Endothelial cell of umbilical vein (primary cell): ENCODE data around the gene CNTFR.

Experiments used
- CTCF ChIP-seq, 2 donors: IDR thresholded peaks; 1 replicate in 1 of 2; 2 replicates in 1 of 2; pipeline ENCODE4 v1.5.1; 2011; ENCODE audit warnings: low read length in 2 of 2, mild to moderate bottlenecking in 2 of 2, moderate library complexity in 2 of 2, control low read depth in 1 of 2, inconsistent platforms in 1 of 2, low read depth in 1 of 2; ENCODE audit not compliant: insufficient read depth in 1 of 2; ENCODE audit errors: extremely low read depth in 1 of 2
- EZH2 ChIP-seq: IDR thresholded peaks from 2 replicates; pipeline ENCODE4 v1.6.1; 2012; ENCODE audit warnings: borderline replicate concordance, low read depth, mild to moderate bottlenecking, moderate library complexity, low read length, inconsistent platforms; ENCODE audit not compliant: severe bottlenecking
- FOS ChIP-seq: IDR thresholded peaks from 2 replicates; pipeline ENCODE4 v1.6.1; 2011; ENCODE audit warnings: mild to moderate bottlenecking, low read length, moderate library complexity, borderline replicate concordance; ENCODE audit not compliant: insufficient read depth
- GATA2 ChIP-seq: IDR thresholded peaks from 2 replicates; pipeline ENCODE4 v1.7.0; 2011; ENCODE audit warnings: low read depth, mild to moderate bottlenecking, moderate library complexity, mixed read lengths, low read length; ENCODE audit not compliant: insufficient read length, insufficient read depth
- JUN ChIP-seq: IDR thresholded peaks from 2 replicates; pipeline ENCODE4 v1.6.1; 2011; ENCODE audit warnings: borderline replicate concordance, low read depth; ENCODE audit not compliant: insufficient read length, insufficient read depth
- MAX ChIP-seq: IDR thresholded peaks from 2 replicates; pipeline ENCODE4 v1.6.1; 2011; ENCODE audit not compliant: insufficient read depth, insufficient read length
- MYC ChIP-seq: IDR thresholded peaks from one replicate; pipeline ENCODE4 v1.6.1; 2011; ENCODE audit warnings: mild to moderate bottlenecking, low read depth, low read length
- POLR2A ChIP-seq: IDR thresholded peaks from 2 replicates; pipeline ENCODE4 v1.6.1; 2012; ENCODE audit warnings: low read depth, mild to moderate bottlenecking, control low read depth, low read length
- POLR2AphosphoS5 ChIP-seq: IDR thresholded peaks from 2 replicates; pipeline ENCODE4 v1.6.1; 2012; ENCODE audit warnings: low read depth, mild to moderate bottlenecking, control low read depth, low read length, moderate library complexity; ENCODE audit not compliant: insufficient read depth

- TF ChIP-seq CTCF (IDR thresholded peaks at IDR 0.05; ENCODE audit: extremely low read depth in 1 of 2, insufficient read depth in 1 of 2, low read depth in 1 of 2, low read length in 2 of 2): no peak
- no peak for TF ChIP-seq POLR2A
- no peak for TF ChIP-seq POLR2AphosphoS5
- TF ChIP-seq EZH2: no peak
- no peak for TF ChIP-seq MAX
- TF ChIP-seq JUN: no peak
- TF ChIP-seq MYC: no peak
- TF ChIP-seq GATA2: no peak
- no peak for TF ChIP-seq FOS
Observed at GRCh38 chr9:34566322-34566721, 23.2 kb downstream of the CNTFR start.
